A172 (cell line): ENCODE data around the gene PRMT2. TPM values are rescaled to one million over a fixed set of nuclear protein-coding genes. Genes with fewer than 3 reads are reported as not detected.
"Not testable (repeated sequence)": the region's sequence is repeated elsewhere in the genome, so short reads cannot be mapped to it uniquely, and the experiment has no call there.

Source experiments
- DNase-seq: peaks from one replicate; pipeline ENCODE4 v3.0.0-alpha.2; 2015; ENCODE audit warnings: low spot score
- total RNA-seq: library from RNA; depleted of rRNA; stranded (reverse); fragments of >200 nt; shearing (Covaris generic); gene quantifications from 2 replicates; pipeline ENCODE4 v1.2.3, GENCODE V29; 2014

The PRMT2 gene
- total RNA-seq, 1 experiment from 2014 or later: 118 TPM

- no peak for DNase-seq
These were observed 18.0 kb upstream of the PRMT2 start for GRCh38 chr21:46617267-46618051.

GRCh38 chr21:46618738-46619379 is 16.6 kb upstream of the PRMT2 start:
- DNase-seq: no peak

GRCh38 chr21:46619846-46620245 is 15.6 kb upstream of the PRMT2 start:
- DNase-seq: no peak

- DNase-seq: no peak
These were observed 14.6 kb upstream of the PRMT2 start for GRCh38 chr21:46620846-46621245.

- DNase-seq: no peak
These were observed 13.9 kb upstream of the PRMT2 start for GRCh38 chr21:46621457-46622182.

GRCh38 chr21:46622226-46622625 is 13.2 kb upstream of the PRMT2 start:
- no peak for DNase-seq

GRCh38 chr21:46624050-46624449 is 11.4 kb upstream of the PRMT2 start:
- no peak for DNase-seq

- no peak for DNase-seq
These were observed 9.7 kb upstream of the PRMT2 start for GRCh38 chr21:46625759-46626158.

GRCh38 chr21:46626536-46626935 is 8.9 kb upstream of the PRMT2 start:
- DNase-seq: no peak

GRCh38 chr21:46626975-46627501 is 8.4 kb upstream of the PRMT2 start:
- no peak for DNase-seq

- no peak for DNase-seq
These were observed 7.7 kb upstream of the PRMT2 start for GRCh38 chr21:46627726-46628125.

GRCh38 chr21:46628868-46629267 is 6.6 kb upstream of the PRMT2 start:
- no peak for DNase-seq

- not testable (repeated sequence) for DNase-seq
These were observed 4.6 kb upstream of the PRMT2 start for GRCh38 chr21:46630915-46631314.

- DNase-seq: no peak
These were observed 1.9 kb upstream of the PRMT2 start for GRCh38 chr21:46633566-46633965.

GRCh38 chr21:46634427-46634826 is 1.0 kb upstream of the PRMT2 start:
- peak; percentile 6 for DNase-seq

GRCh38 chr21:46634966-46635323 is 529 bp upstream of the PRMT2 start:
- peak; percentile 83 for DNase-seq

- no peak for DNase-seq
These were observed 673 bp downstream of the PRMT2 start for GRCh38 chr21:46636181-46636512.

- DNase-seq: no peak
These were observed 1.2 kb downstream of the PRMT2 start for GRCh38 chr21:46636550-46637285.

GRCh38 chr21:46637952-46638746 is 2.7 kb downstream of the PRMT2 start:
- no peak for DNase-seq

GRCh38 chr21:46639489-46640386 is 4.3 kb downstream of the PRMT2 start:
- peak; percentile 12 for DNase-seq
